K562 (cell line): Measurements from ENCODE around the gene GAL3ST3. TPM values are rescaled to one million over a fixed set of nuclear protein-coding genes. Genes with fewer than 3 reads are reported as not detected.

Source experiments
- ETS2 ChIP-seq: IDR thresholded peaks from 2 replicates; pipeline ENCODE4 v1.6.1; 2016; ENCODE audit warnings: borderline replicate concordance, missing genetic modification characterization, mild to moderate bottlenecking, moderate library complexity, missing compliant biosample characterization; ENCODE audit not compliant: poor library complexity, severe bottlenecking
- POLR3G ChIP-seq: IDR thresholded peaks from 2 replicates; pipeline ENCODE4 v1.6.1; 2011; ENCODE audit not compliant: insufficient read length, insufficient replicate concordance; ENCODE audit errors: extremely low read depth
- polyA plus RNA-seq, 8 experiments: library from polyadenylated mRNA; depleted of rRNA in 4 of 8; stranded (reverse) in 5 of 8; unstranded in 3 of 8; fragments of >200 nt; fragmentation: Nextera tagmentation in 2 of 8; fragmentation: Illumina TruSeq in 1 of 8; extraction: Ambion mirVana in 2 of 8; extraction: Trizol in 1 of 8; gene quantifications; 2 replicates each; pipeline versions ENCODE4 v1.2.1 to v1.2.3, GENCODE V29; 2011 to 2014; ENCODE audit warnings: inconsistent platforms in 1 of 8, missing spikeins in 1 of 8
- total RNA-seq, 7 experiments: library from RNA; depleted of rRNA in 6 of 7; stranded (reverse); fragments of >200 nt in 6 of 7; fragmentation: Illumina TruSeq in 2 of 7; extraction: Trizol in 2 of 7; gene quantifications; 2 replicates each; pipeline versions ENCODE4 v1.2.1 to v1.2.3, GENCODE V29; 2011 to 2021; ENCODE audit warnings: low replicate concordance in 1 of 7
- TF ChIP-seq, protein P1 (sequence below): fragments of 200-600 bp; sonication (generic); IDR thresholded peaks from one replicate; pipeline ENCODE4 v1.6.1; 2012; ENCODE audit warnings: mild to moderate bottlenecking, low read depth, low read length, inconsistent platforms
- TF ChIP-seq, protein P2 (sequence below): sonication (generic); formaldehyde crosslinking; IDR thresholded peaks from 2 replicates; pipeline ENCODE4 v1.8.0; 2022; ENCODE audit warnings: mild to moderate bottlenecking, missing genetic modification reagents
- TF ChIP-seq, protein P3 (sequence below): fragments of 200-800 bp; sonication (Bioruptor generic); IDR thresholded peaks from 2 replicates; pipeline ENCODE4 v1.6.1; 2016; ENCODE audit warnings: missing genetic modification characterization, missing compliant biosample characterization
- TF ChIP-seq, protein P4 (sequence below), 2 experiments: IDR thresholded peaks; 2 replicates each; pipeline ENCODE4 v1.6.1; 2011; ENCODE audit warnings: borderline replicate concordance in 1 of 2, control low read depth in 1 of 2, low read depth in 1 of 2, low read length in 1 of 2, mild to moderate bottlenecking in 1 of 2, mixed read lengths in 1 of 2, moderate library complexity in 1 of 2; ENCODE audit not compliant: insufficient read depth in 1 of 2, insufficient read length in 1 of 2, poor library complexity in 1 of 2, severe bottlenecking in 1 of 2; ENCODE audit errors: extremely low read depth in 1 of 2

GAL3ST3 gene
- total and polyA plus RNA-seq, 9 of the 15 experiments (the other 6 are each of a cell fraction or from before 2014, with no cell fraction given) = not detected

DNA sequence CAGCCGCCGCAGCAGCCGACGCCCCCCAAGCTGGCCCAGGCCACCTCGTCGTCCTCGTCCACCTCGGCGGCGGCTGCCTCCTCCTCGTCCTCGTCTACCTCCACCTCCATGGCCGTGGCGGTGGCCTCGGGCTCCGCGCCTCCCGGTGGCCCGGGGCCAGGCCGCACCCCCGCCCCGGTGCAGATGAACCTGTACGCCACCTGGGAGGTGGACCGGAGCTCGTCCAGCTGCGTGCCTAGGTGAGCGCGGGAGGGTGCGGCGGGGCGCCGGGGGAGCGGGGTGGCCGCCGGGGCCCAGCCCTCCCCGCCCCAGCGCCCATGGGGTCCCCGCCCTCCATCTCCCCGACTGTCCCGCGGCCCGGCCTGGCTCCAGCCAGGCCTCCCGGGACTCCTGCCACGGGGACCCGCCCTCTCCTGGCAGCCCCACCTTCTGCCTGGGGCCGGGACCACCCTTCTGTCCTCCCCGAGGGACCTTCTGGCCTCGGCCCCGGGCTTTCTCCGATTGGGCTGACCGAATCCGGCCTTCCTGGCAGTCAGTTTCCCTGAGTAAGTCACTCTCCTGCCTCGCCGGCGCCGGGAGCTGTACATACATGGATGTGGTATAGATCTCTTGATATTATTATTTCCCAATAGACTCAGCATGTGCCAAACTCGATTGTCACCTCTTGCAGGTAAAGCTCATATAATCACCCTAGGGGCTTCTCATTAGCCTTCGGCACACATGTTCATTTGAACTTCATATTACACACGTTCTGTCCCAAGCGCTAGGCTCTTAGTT, 21.8 kb upstream of the GAL3ST3 start (continued):
- TF ChIP-seq, protein P1, sequence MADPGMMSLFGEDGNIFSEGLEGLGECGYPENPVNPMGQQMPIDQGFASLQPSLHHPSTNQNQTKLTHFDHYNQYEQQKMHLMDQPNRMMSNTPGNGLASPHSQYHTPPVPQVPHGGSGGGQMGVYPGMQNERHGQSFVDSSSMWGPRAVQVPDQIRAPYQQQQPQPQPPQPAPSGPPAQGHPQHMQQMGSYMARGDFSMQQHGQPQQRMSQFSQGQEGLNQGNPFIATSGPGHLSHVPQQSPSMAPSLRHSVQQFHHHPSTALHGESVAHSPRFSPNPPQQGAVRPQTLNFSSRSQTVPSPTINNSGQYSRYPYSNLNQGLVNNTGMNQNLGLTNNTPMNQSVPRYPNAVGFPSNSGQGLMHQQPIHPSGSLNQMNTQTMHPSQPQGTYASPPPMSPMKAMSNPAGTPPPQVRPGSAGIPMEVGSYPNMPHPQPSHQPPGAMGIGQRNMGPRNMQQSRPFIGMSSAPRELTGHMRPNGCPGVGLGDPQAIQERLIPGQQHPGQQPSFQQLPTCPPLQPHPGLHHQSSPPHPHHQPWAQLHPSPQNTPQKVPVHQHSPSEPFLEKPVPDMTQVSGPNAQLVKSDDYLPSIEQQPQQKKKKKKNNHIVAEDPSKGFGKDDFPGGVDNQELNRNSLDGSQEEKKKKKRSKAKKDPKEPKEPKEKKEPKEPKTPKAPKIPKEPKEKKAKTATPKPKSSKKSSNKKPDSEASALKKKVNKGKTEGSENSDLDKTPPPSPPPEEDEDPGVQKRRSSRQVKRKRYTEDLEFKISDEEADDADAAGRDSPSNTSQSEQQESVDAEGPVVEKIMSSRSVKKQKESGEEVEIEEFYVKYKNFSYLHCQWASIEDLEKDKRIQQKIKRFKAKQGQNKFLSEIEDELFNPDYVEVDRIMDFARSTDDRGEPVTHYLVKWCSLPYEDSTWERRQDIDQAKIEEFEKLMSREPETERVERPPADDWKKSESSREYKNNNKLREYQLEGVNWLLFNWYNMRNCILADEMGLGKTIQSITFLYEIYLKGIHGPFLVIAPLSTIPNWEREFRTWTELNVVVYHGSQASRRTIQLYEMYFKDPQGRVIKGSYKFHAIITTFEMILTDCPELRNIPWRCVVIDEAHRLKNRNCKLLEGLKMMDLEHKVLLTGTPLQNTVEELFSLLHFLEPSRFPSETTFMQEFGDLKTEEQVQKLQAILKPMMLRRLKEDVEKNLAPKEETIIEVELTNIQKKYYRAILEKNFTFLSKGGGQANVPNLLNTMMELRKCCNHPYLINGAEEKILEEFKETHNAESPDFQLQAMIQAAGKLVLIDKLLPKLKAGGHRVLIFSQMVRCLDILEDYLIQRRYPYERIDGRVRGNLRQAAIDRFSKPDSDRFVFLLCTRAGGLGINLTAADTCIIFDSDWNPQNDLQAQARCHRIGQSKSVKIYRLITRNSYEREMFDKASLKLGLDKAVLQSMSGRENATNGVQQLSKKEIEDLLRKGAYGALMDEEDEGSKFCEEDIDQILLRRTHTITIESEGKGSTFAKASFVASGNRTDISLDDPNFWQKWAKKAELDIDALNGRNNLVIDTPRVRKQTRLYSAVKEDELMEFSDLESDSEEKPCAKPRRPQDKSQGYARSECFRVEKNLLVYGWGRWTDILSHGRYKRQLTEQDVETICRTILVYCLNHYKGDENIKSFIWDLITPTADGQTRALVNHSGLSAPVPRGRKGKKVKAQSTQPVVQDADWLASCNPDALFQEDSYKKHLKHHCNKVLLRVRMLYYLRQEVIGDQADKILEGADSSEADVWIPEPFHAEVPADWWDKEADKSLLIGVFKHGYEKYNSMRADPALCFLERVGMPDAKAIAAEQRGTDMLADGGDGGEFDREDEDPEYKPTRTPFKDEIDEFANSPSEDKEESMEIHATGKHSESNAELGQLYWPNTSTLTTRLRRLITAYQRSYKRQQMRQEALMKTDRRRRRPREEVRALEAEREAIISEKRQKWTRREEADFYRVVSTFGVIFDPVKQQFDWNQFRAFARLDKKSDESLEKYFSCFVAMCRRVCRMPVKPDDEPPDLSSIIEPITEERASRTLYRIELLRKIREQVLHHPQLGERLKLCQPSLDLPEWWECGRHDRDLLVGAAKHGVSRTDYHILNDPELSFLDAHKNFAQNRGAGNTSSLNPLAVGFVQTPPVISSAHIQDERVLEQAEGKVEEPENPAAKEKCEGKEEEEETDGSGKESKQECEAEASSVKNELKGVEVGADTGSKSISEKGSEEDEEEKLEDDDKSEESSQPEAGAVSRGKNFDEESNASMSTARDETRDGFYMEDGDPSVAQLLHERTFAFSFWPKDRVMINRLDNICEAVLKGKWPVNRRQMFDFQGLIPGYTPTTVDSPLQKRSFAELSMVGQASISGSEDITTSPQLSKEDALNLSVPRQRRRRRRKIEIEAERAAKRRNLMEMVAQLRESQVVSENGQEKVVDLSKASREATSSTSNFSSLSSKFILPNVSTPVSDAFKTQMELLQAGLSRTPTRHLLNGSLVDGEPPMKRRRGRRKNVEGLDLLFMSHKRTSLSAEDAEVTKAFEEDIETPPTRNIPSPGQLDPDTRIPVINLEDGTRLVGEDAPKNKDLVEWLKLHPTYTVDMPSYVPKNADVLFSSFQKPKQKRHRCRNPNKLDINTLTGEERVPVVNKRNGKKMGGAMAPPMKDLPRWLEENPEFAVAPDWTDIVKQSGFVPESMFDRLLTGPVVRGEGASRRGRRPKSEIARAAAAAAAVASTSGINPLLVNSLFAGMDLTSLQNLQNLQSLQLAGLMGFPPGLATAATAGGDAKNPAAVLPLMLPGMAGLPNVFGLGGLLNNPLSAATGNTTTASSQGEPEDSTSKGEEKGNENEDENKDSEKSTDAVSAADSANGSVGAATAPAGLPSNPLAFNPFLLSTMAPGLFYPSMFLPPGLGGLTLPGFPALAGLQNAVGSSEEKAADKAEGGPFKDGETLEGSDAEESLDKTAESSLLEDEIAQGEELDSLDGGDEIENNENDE = no peak
- TF ChIP-seq, protein P2, sequence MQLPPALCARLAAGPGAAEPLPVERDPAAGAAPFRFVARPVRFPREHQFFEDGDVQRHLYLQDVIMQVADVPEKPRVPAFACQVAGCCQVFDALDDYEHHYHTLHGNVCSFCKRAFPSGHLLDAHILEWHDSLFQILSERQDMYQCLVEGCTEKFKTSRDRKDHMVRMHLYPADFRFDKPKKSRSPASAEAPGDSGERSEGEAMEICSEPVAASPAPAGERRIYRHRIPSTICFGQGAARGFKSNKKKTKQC (CRISPR knock-in tag) = no peak
- TF ChIP-seq, protein P3, sequence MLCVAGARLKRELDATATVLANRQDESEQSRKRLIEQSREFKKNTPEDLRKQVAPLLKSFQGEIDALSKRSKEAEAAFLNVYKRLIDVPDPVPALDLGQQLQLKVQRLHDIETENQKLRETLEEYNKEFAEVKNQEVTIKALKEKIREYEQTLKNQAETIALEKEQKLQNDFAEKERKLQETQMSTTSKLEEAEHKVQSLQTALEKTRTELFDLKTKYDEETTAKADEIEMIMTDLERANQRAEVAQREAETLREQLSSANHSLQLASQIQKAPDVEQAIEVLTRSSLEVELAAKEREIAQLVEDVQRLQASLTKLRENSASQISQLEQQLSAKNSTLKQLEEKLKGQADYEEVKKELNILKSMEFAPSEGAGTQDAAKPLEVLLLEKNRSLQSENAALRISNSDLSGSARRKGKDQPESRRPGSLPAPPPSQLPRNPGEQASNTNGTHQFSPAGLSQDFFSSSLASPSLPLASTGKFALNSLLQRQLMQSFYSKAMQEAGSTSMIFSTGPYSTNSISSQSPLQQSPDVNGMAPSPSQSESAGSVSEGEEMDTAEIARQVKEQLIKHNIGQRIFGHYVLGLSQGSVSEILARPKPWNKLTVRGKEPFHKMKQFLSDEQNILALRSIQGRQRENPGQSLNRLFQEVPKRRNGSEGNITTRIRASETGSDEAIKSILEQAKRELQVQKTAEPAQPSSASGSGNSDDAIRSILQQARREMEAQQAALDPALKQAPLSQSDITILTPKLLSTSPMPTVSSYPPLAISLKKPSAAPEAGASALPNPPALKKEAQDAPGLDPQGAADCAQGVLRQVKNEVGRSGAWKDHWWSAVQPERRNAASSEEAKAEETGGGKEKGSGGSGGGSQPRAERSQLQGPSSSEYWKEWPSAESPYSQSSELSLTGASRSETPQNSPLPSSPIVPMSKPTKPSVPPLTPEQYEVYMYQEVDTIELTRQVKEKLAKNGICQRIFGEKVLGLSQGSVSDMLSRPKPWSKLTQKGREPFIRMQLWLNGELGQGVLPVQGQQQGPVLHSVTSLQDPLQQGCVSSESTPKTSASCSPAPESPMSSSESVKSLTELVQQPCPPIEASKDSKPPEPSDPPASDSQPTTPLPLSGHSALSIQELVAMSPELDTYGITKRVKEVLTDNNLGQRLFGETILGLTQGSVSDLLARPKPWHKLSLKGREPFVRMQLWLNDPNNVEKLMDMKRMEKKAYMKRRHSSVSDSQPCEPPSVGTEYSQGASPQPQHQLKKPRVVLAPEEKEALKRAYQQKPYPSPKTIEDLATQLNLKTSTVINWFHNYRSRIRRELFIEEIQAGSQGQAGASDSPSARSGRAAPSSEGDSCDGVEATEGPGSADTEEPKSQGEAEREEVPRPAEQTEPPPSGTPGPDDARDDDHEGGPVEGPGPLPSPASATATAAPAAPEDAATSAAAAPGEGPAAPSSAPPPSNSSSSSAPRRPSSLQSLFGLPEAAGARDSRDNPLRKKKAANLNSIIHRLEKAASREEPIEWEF = no peak
- TF ChIP-seq ETS2 (tag) (no peak), POLR3G (no peak)
- TF ChIP-seq, protein P4, sequence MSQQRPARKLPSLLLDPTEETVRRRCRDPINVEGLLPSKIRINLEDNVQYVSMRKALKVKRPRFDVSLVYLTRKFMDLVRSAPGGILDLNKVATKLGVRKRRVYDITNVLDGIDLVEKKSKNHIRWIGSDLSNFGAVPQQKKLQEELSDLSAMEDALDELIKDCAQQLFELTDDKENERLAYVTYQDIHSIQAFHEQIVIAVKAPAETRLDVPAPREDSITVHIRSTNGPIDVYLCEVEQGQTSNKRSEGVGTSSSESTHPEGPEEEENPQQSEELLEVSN (IDR thresholded peaks at IDR 0.05; ENCODE audit: borderline replicate concordance in 1 of 2, extremely low read depth in 1 of 2, insufficient read depth in 1 of 2, insufficient read length in 1 of 2, low read depth in 1 of 2, low read length in 1 of 2, poor library complexity in 1 of 2, severe bottlenecking in 1 of 2) = peak in 1 of 2 experiments; percentile 4
